Neural cell (in vitro differentiated cells): ENCODE data around the gene VPS13D. TPM values are rescaled to one million over a fixed set of nuclear protein-coding genes. Genes with fewer than 3 reads are reported as not detected.

Source experiments
- H2AFZ ChIP-seq: fragments of 200-600, 300-800 bp; sonication (generic), shearing (Covaris generic); 2 replicates; pipeline ENCODE4 v1.6.0; 2014; ENCODE audit warnings: low read depth, mild to moderate bottlenecking, antibody characterized with exemption, low read length, moderate library complexity
- H3F3A ChIP-seq: fragments of 200-600 bp; shearing (Covaris generic); 2 replicates; pipeline ENCODE4 v1.6.1; 2016; ENCODE audit warnings: mild to moderate bottlenecking, moderate library complexity, mixed read lengths, antibody characterized with exemption, low read length; ENCODE audit not compliant: insufficient read depth, poor library complexity, severe bottlenecking
- H3K27ac ChIP-seq: fragments of 200-600, 300-800 bp; sonication (generic), shearing (Covaris generic); 2 replicates; pipeline ENCODE4 v1.5.1; 2014; ENCODE audit warnings: mild to moderate bottlenecking, low read length, moderate library complexity
- H3K27me3 ChIP-seq: fragments of 300-800, 200-600 bp; sonication (generic), shearing (Covaris generic); 2 replicates; pipeline ENCODE4 v1.6.0; 2014; ENCODE audit warnings: mild to moderate bottlenecking, low read depth, low read length, moderate library complexity; ENCODE audit not compliant: insufficient read depth
- H3K36me3 ChIP-seq: fragments of 300-800, 200-600 bp; sonication (generic), shearing (Covaris generic); 2 replicates; pipeline ENCODE4 v1.5.1; 2014; ENCODE audit warnings: mild to moderate bottlenecking, antibody characterized with exemption, low read length, moderate library complexity; ENCODE audit not compliant: insufficient read depth
- H3K4me2 ChIP-seq: fragments of 300-800, 200-600 bp; sonication (generic), shearing (Covaris generic); 2 replicates; pipeline ENCODE4 v1.6.0; 2014; ENCODE audit warnings: mild to moderate bottlenecking, low read length
- H3K4me3 ChIP-seq: fragments of 300-800, 200-600 bp; sonication (generic), shearing (Covaris generic); 2 replicates; pipeline ENCODE4 v1.5.1; 2014; ENCODE audit warnings: mild to moderate bottlenecking, low read length, moderate library complexity
- H3K79me2 ChIP-seq: fragments of 200-600 bp; shearing (Covaris generic); replicated peaks from 2 replicates; pipeline ENCODE4 v1.6.0; 2014; ENCODE audit warnings: mild to moderate bottlenecking, low read length, moderate library complexity; ENCODE audit not compliant: insufficient read depth
- H3K9ac ChIP-seq: fragments of 300-800, 200-600 bp; sonication (generic), shearing (Covaris generic); 2 replicates; pipeline ENCODE4 v1.6.1; 2016; ENCODE audit warnings: mild to moderate bottlenecking, low read length, mixed read lengths
- H3K9me2 ChIP-seq: fragments of 200-600 bp; shearing (Covaris generic); 2 replicates; pipeline ENCODE4 v1.6.1; 2016; ENCODE audit warnings: mild to moderate bottlenecking, low read length, mixed read lengths; ENCODE audit not compliant: insufficient read depth
- H3K9me3 ChIP-seq: fragments of 200-600, 300-800 bp; sonication (generic), shearing (Covaris generic); 2 replicates; pipeline ENCODE4 v1.6.1; 2016; ENCODE audit warnings: mild to moderate bottlenecking, mixed run types, low read length, moderate library complexity, mixed read lengths
- H4K20me1 ChIP-seq: fragments of 200-600 bp; shearing (Covaris generic); 2 replicates; pipeline ENCODE4 v1.6.1; 2016; ENCODE audit warnings: mild to moderate bottlenecking, mixed run types; ENCODE audit not compliant: insufficient read depth
- EP300 ChIP-seq: fragments of 450-650 bp; conservative IDR thresholded peaks from 2 replicates; pipeline ENCODE4 v1.6.1; 2014; ENCODE audit warnings: antibody characterized with exemption, mild to moderate bottlenecking, moderate library complexity; ENCODE audit not compliant: poor library complexity, severe bottlenecking
- EZH2 ChIP-seq: fragments of 200-600, 300-800 bp; shearing (Covaris generic), sonication (generic); IDR thresholded peaks from 2 replicates; pipeline ENCODE4 v1.6.1; 2014; ENCODE audit warnings: antibody characterized with exemption, low read length, borderline replicate concordance, mild to moderate bottlenecking; ENCODE audit not compliant: insufficient read depth, poor library complexity, severe bottlenecking
- MXI1 ChIP-seq: fragments of 450-650 bp; conservative IDR thresholded peaks from 2 replicates; pipeline ENCODE4 v1.6.1; 2014; ENCODE audit warnings: antibody characterized with exemption, mild to moderate bottlenecking; ENCODE audit not compliant: poor library complexity, severe bottlenecking
- POLR2AphosphoS5 ChIP-seq: IDR thresholded peaks from 2 replicates; pipeline ENCODE4 v1.6.1; 2012
- RAD21 ChIP-seq: fragments of 450-650 bp; conservative IDR thresholded peaks from 2 replicates; pipeline ENCODE4 v1.6.1; 2014; ENCODE audit warnings: antibody characterized with exemption, mild to moderate bottlenecking, moderate library complexity
- SMC3 ChIP-seq: fragments of 450-650 bp; conservative IDR thresholded peaks from 2 replicates; pipeline ENCODE4 v1.6.1; 2014; ENCODE audit warnings: antibody characterized with exemption, mild to moderate bottlenecking, moderate library complexity; ENCODE audit not compliant: poor library complexity
- TAF1 ChIP-seq: IDR thresholded peaks from 2 replicates; pipeline ENCODE4 v1.6.1; 2012; ENCODE audit warnings: low read depth
- polyA plus RNA-seq: library from polyadenylated mRNA; depleted of rRNA; stranded (reverse); fragments of >200 nt; gene quantifications from 2 replicates; pipeline ENCODE4 v1.2.3, GENCODE V29; 2014
- TF ChIP-seq, protein P1 (sequence below): fragments of 450-650 bp; IDR thresholded peaks from 2 replicates; pipeline ENCODE4 v1.5.1; 2014; ENCODE audit warnings: antibody characterized with exemption, mild to moderate bottlenecking, moderate library complexity; ENCODE audit not compliant: poor library complexity, severe bottlenecking
- TF ChIP-seq, protein P2 (sequence below): IDR thresholded peaks from 2 replicates; pipeline ENCODE4 v1.6.1; 2012; ENCODE audit warnings: borderline replicate concordance

The VPS13D gene
- polyA plus RNA-seq, 1 donor from 2014 or later = 24.5 TPM

DNA sequence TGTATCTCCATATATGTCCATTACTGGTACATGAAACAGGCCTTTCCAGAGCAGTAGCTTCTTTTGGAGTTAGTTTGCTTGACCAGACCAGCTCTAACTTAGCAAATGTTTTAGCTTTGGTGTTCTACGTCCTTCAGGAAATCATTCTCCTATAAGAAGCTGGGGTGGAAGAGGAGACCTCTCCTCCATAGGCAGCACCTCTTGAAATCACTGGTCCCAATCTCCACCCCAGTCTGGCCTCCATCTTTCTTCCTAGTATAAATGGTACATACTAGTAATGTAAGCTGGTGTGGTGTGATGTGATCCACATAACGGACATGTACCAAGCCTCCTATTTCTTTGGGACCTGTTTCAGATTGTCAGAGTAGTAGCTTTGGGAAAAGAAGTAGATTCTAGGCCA lies 216.8 kb downstream of the VPS13D start:
- no peaks in the 10 kb centered on the region for H3K79me2 ChIP-seq
- no peaks in the 10 kb centered on the region for H3F3A ChIP-seq
- no peak overlapping the region for H3K4me3 ChIP-seq
- no peaks in the 10 kb centered on the region for H3K9me3 ChIP-seq
- H3K4me2 ChIP-seq = no peak overlapping the region
- TF ChIP-seq RAD21 = no peak
- TF ChIP-seq, protein P1, sequence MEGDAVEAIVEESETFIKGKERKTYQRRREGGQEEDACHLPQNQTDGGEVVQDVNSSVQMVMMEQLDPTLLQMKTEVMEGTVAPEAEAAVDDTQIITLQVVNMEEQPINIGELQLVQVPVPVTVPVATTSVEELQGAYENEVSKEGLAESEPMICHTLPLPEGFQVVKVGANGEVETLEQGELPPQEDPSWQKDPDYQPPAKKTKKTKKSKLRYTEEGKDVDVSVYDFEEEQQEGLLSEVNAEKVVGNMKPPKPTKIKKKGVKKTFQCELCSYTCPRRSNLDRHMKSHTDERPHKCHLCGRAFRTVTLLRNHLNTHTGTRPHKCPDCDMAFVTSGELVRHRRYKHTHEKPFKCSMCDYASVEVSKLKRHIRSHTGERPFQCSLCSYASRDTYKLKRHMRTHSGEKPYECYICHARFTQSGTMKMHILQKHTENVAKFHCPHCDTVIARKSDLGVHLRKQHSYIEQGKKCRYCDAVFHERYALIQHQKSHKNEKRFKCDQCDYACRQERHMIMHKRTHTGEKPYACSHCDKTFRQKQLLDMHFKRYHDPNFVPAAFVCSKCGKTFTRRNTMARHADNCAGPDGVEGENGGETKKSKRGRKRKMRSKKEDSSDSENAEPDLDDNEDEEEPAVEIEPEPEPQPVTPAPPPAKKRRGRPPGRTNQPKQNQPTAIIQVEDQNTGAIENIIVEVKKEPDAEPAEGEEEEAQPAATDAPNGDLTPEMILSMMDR = no peak
- TF ChIP-seq POLR2AphosphoS5 = no peak
- no peak for TF ChIP-seq EP300
- H3K9me2 ChIP-seq = no peaks in the 10 kb centered on the region
- no peak overlapping the region for H3K9ac ChIP-seq
- no peak overlapping the region for H3K27ac ChIP-seq
- no peaks in the 10 kb centered on the region for H3K36me3 ChIP-seq
- H4K20me1 ChIP-seq = no peaks in the 10 kb centered on the region
- no peaks in the 10 kb centered on the region for H3K27me3 ChIP-seq
- no peak overlapping the region for H2AFZ ChIP-seq

DNA sequence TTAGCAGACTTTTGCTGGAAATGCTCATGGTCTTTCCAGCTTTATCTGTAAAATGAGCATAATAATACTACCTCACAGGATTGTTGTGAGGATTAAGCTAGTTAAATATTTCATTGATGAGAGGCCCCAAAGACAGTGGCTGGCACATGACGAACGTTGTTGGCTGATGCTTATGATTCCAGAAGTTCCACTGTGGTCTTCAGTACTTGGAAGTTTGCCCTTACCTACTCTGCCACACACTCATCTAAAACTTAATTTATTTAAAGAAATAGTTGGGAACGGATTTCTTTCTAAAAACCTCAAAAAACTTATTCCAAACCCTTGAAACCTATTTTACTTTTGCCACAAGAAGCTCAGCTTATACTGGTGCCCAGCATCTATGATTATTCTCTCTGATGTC lies 217.5 kb downstream of the VPS13D start:
- Histone ChIP-seq H3F3A (no peaks in the 10 kb centered on the region), H3K36me3 (no peaks in the 10 kb centered on the region), H2AFZ (no peak overlapping the region), H3K4me2 (no peak overlapping the region), H3K27ac (no peak overlapping the region), H3K9me2 (no peaks in the 10 kb centered on the region), H4K20me1 (no peaks in the 10 kb centered on the region), H3K27me3 (no peaks in the 10 kb centered on the region), H3K9me3 (no peaks in the 10 kb centered on the region), H3K9ac (no peak overlapping the region), H3K79me2 (no peaks in the 10 kb centered on the region), H3K4me3 (no peak overlapping the region)
- no peak for TF ChIP-seq TAF1
- TF ChIP-seq, protein P1 = no peak
- TF ChIP-seq, protein P2, sequence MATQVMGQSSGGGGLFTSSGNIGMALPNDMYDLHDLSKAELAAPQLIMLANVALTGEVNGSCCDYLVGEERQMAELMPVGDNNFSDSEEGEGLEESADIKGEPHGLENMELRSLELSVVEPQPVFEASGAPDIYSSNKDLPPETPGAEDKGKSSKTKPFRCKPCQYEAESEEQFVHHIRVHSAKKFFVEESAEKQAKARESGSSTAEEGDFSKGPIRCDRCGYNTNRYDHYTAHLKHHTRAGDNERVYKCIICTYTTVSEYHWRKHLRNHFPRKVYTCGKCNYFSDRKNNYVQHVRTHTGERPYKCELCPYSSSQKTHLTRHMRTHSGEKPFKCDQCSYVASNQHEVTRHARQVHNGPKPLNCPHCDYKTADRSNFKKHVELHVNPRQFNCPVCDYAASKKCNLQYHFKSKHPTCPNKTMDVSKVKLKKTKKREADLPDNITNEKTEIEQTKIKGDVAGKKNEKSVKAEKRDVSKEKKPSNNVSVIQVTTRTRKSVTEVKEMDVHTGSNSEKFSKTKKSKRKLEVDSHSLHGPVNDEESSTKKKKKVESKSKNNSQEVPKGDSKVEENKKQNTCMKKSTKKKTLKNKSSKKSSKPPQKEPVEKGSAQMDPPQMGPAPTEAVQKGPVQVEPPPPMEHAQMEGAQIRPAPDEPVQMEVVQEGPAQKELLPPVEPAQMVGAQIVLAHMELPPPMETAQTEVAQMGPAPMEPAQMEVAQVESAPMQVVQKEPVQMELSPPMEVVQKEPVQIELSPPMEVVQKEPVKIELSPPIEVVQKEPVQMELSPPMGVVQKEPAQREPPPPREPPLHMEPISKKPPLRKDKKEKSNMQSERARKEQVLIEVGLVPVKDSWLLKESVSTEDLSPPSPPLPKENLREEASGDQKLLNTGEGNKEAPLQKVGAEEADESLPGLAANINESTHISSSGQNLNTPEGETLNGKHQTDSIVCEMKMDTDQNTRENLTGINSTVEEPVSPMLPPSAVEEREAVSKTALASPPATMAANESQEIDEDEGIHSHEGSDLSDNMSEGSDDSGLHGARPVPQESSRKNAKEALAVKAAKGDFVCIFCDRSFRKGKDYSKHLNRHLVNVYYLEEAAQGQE = no peak
- no peak for TF ChIP-seq EP300
- no peak for TF ChIP-seq EZH2
- TF ChIP-seq POLR2AphosphoS5 = no peak
- TF ChIP-seq SMC3 = no peak
- TF ChIP-seq RAD21 = no peak
- TF ChIP-seq MXI1 = no peak
